CD4-positive, alpha-beta T cell treated with Interleukin-2 at 100 ng/mL for 4 hours (primary cell): Measurements from ENCODE around the gene LRRC58.

Experiments
- DNase-seq: peaks from one replicate; pipeline ENCODE4 v3.0.0-alpha.2; 2020; ENCODE audit warnings: low spot score

LRRC58 gene

DNA sequence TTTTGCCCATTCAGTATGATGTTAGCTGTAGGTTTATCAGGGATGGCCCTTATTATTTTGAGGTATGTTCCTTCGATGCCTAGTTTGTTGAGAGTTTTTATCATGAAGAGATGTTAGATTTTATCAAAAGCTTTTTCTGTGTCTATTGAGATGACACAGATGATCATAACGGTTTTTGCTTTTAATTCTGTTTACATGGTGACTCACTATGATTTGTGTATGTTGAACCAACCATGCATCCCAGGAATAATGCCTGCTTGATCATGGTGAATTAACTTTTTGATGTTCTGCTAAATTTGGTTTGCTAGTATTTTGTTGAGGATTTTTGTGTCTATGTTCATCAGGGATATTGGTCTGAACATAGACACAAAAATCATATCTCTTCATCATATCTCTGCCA lies 72.4 kb downstream of the LRRC58 start:
- no peak for DNase-seq

- no peak for DNase-seq
Measured at GRCh38 chr3:120275618-120276017, 73.5 kb downstream of the LRRC58 start.

DNA sequence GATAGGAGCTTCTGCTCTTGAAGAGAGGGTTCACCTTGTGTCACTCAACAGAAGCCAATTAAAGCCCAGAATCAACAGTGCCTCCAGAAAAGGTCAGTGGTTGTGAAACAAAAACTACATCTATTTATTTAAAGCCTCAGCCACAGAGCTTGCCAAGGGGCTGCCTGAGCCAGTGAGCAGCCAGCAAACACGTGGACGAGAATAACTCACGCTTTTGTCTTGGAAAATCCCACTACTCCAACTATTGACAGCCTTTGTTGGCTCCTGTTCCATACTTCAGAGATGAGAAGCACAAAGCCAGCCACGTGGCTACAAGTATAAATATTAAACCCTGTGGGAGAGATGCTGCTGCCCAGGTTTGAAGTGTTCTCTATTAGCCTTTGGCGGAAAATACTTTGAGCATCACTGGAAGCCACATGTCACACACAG lies 74.4 kb downstream of the LRRC58 start:
- no peak for DNase-seq
